HepG2 (cell line): ENCODE measurements around the gene UBAC2. TPM values are rescaled to one million over a fixed set of nuclear protein-coding genes. Genes with fewer than 3 reads are reported as not detected.
A peak's percentile ranks its signal among the peaks of the same experiment; 100 is the strongest.

Experiments
- ATAC-seq: fragments of 200-7000 bp; cut with Tn5 transposase; 3 replicates; pipeline ENCODE4 v1.9.1; 2020; ENCODE audit warnings: mild to moderate bottlenecking, moderate library complexity
- BruUV-seq: library from RNA; stranded (reverse); fragments of 400-500 nt; replicated peaks from 2 replicates; lab custom pipeline; 2021; lab: Mats Ljungman, UMichigan
- CTCF ChIA-PET: fragments of 300-600 bp; formaldehyde crosslinking; extraction: SDS; loops from one replicate; lab custom pipeline; 2021; ENCODE audit warnings: low total read pairs, inconsistent platforms, low intra/inter-chr PET ratio; lab: Yijun Ruan, JAX
- POLR2A ChIA-PET: fragments of 350-600 bp; sonication (Branson Sonifier 250); formaldehyde crosslinking; loops from one replicate; lab custom pipeline; 2020; ENCODE audit warnings: antibody characterized with exemption, inconsistent platforms; lab: Yijun Ruan, JAX
- DNase-seq: peaks from one replicate; pipeline ENCODE4 v3.0.0-alpha.2; 2015; ENCODE audit warnings: low spot score
- FAIRE-seq: peaks from 3 replicates; lab custom pipeline; 2011; peaks lifted over from hg19 to GRCh38; lab: Jason Lieb, UNC
- H2AFZ ChIP-seq: one replicate; pipeline ENCODE4 v1.6.1; 2011; ENCODE audit warnings: low read length, inconsistent platforms
- H3K27ac ChIP-seq: fragments of 300-600 bp; 3 replicates; pipeline ENCODE4 v1.8.0; 2011; ENCODE audit warnings: mixed run types, mild to moderate bottlenecking, mixed read lengths, low read length, inconsistent platforms; ENCODE audit not compliant: insufficient read depth; ENCODE audit errors: extremely low read length
- H3K27me3 ChIP-seq, 2 experiments: fragments of 200-600 bp in 1 of 2; 2 replicates in 1 of 2; 3 replicates in 1 of 2; pipeline versions ENCODE4 v1.6.0 to v1.8.0; 2011; ENCODE audit warnings: low read length in 2 of 2, mild to moderate bottlenecking in 2 of 2, moderate library complexity in 2 of 2, inconsistent platforms in 1 of 2; ENCODE audit not compliant: insufficient read depth in 2 of 2, control insufficient read depth in 1 of 2
- H3K36me3 ChIP-seq, 2 experiments: fragments of 200-600 bp in 1 of 2; replicated peaks in 1 of 2; 2 replicates in 1 of 2; 3 replicates in 1 of 2; pipeline versions ENCODE4 v1.5.1 to v1.8.0; 2011; ENCODE audit warnings: low read length in 2 of 2, inconsistent platforms in 1 of 2; ENCODE audit not compliant: insufficient read depth in 2 of 2, control insufficient read depth in 1 of 2
- H3K4me1 ChIP-seq: 2 replicates; pipeline ENCODE4 v1.5.1; 2012; ENCODE audit warnings: low read length, inconsistent platforms; ENCODE audit not compliant: insufficient read depth
- H3K4me2 ChIP-seq: 2 replicates; pipeline ENCODE4 v1.6.0; 2011; ENCODE audit warnings: low read depth, low read length, inconsistent platforms
- H3K4me3 ChIP-seq, 3 experiments: fragments of 200-600 bp in 1 of 3; sonication (generic), shearing (Covaris generic) in 1 of 3; replicated peaks in 1 of 3; 2 replicates each; pipeline ENCODE4 v1.5.1; 2011 to 2016; ENCODE audit warnings: low read length in 3 of 3, inconsistent platforms in 2 of 3, low read depth in 2 of 3, mild to moderate bottlenecking in 2 of 3, control low read depth in 1 of 3, mixed read lengths in 1 of 3; ENCODE audit not compliant: insufficient read depth in 1 of 3
- H3K79me2 ChIP-seq: one replicate; pipeline ENCODE4 v1.6.1; 2011; ENCODE audit warnings: low read length, inconsistent platforms; ENCODE audit not compliant: insufficient read depth
- H3K9ac ChIP-seq: 2 replicates; pipeline ENCODE4 v1.6.0; 2011; ENCODE audit warnings: mild to moderate bottlenecking, low read depth, low read length, inconsistent platforms; ENCODE audit not compliant: insufficient read depth
- H3K9me3 ChIP-seq: 2 replicates; pipeline ENCODE4 v1.5.1; 2012; ENCODE audit warnings: mild to moderate bottlenecking, low read length
- H4K20me1 ChIP-seq: 2 replicates; pipeline ENCODE4 v1.6.0; 2011; ENCODE audit warnings: inconsistent platforms, mild to moderate bottlenecking, low read length, moderate library complexity; ENCODE audit not compliant: insufficient read depth
- ATF5 ChIP-seq: sonication (generic); formaldehyde crosslinking; IDR thresholded peaks from 2 replicates; pipeline ENCODE4 v1.4.0; 2020; ENCODE audit warnings: mild to moderate bottlenecking, low read depth, missing genetic modification reagents
- KDM1A ChIP-seq: IDR thresholded peaks from 2 replicates; pipeline ENCODE4 v1.6.1; 2016; ENCODE audit warnings: missing compliant biosample characterization
- KDM5A ChIP-seq: fragments of 200-600 bp; sonication (generic); IDR thresholded peaks from 2 replicates; pipeline ENCODE4 v1.7.0; 2018; ENCODE audit warnings: antibody characterized with exemption, mild to moderate bottlenecking, low read length, borderline replicate concordance
- LBX2 ChIP-seq: sonication (generic); formaldehyde crosslinking; IDR thresholded peaks from 2 replicates; pipeline ENCODE4 v1.5.0; 2020; ENCODE audit warnings: missing genetic modification reagents, mild to moderate bottlenecking, borderline replicate concordance
- MAFK ChIP-seq, 2 experiments: IDR thresholded peaks in 1 of 2; conservative IDR thresholded peaks in 1 of 2; 2 replicates each; pipeline ENCODE4 v1.6.1; 2011; ENCODE audit warnings: improper control_type of control experiment in 2 of 2, low read length in 2 of 2
- MEIS2 ChIP-seq: sonication (generic); formaldehyde crosslinking; IDR thresholded peaks from 2 replicates; pipeline ENCODE4 v1.9.0; 2021; ENCODE audit warnings: mild to moderate bottlenecking, missing genetic modification reagents
- RARG ChIP-seq: sonication (generic); formaldehyde crosslinking; IDR thresholded peaks from 2 replicates; pipeline ENCODE4 v1.4.0; 2020; ENCODE audit warnings: low read depth, mild to moderate bottlenecking, missing genetic modification reagents
- SMAD1 ChIP-seq: sonication (generic); formaldehyde crosslinking; IDR thresholded peaks from 2 replicates; pipeline ENCODE4 v1.4.0; 2020; ENCODE audit warnings: missing genetic modification reagents, low read depth, mild to moderate bottlenecking, borderline replicate concordance
- SNAPC5 ChIP-seq: sonication (generic); formaldehyde crosslinking; IDR thresholded peaks from 2 replicates; pipeline ENCODE4 v1.8.1; 2023; ENCODE audit warnings: mild to moderate bottlenecking, missing genetic modification reagents, borderline replicate concordance
- TBL1XR1 ChIP-seq: fragments of 150-350 bp; IDR thresholded peaks from 2 replicates; pipeline ENCODE4 v1.6.1; 2014; ENCODE audit warnings: borderline replicate concordance, low read length; ENCODE audit not compliant: partially characterized antibody
- TEAD2 ChIP-seq: sonication (generic); formaldehyde crosslinking; IDR thresholded peaks from 2 replicates; pipeline ENCODE4 v1.9.0; 2021; ENCODE audit warnings: missing genetic modification reagents
- ZFAT ChIP-seq: sonication (generic); formaldehyde crosslinking; conservative IDR thresholded peaks from 2 replicates; pipeline ENCODE4 v1.8.1; 2023; ENCODE audit warnings: missing genetic modification reagents, inconsistent platforms
- ZFP37 ChIP-seq: sonication (generic); formaldehyde crosslinking; IDR thresholded peaks from 2 replicates; pipeline ENCODE4 v1.4.0; 2020; ENCODE audit warnings: missing genetic modification reagents, borderline replicate concordance
- ZNF562 ChIP-seq: sonication (generic); formaldehyde crosslinking; IDR thresholded peaks from 2 replicates; pipeline ENCODE4 v1.8.0; 2022; ENCODE audit warnings: missing genetic modification reagents, borderline replicate concordance
- ZNF781 ChIP-seq: sonication (generic); formaldehyde crosslinking; IDR thresholded peaks from 2 replicates; pipeline ENCODE4 v1.5.1; 2020; ENCODE audit warnings: borderline replicate concordance, mild to moderate bottlenecking, missing genetic modification reagents; ENCODE audit errors: not compliant biosample characterization
- ZNF850 ChIP-seq: sonication (generic); formaldehyde crosslinking; conservative IDR thresholded peaks from 2 replicates; pipeline ENCODE4 v1.9.0; 2021; ENCODE audit warnings: mild to moderate bottlenecking, missing genetic modification reagents
- ZNF883 ChIP-seq: sonication (generic); formaldehyde crosslinking; IDR thresholded peaks from 2 replicates; pipeline ENCODE4 v1.5.1; 2020; ENCODE audit warnings: mild to moderate bottlenecking, missing genetic modification reagents; ENCODE audit errors: not compliant biosample characterization
- WGBS: methylation state at CpG from one replicate; pipeline ENCODE4 v1.1.6; 2017; ENCODE audit warnings: low lambda C conversion rate; 5-methylcytosine and 5-hydroxymethylcytosine counted together
- in situ Hi-C: cut with HindIII; loops from 2 replicates; pipeline ENCODE4 v1.10.0; 2017; ENCODE audit warnings: low pct_unique_long_range_greater_than_20kb; ENCODE audit not compliant: extremely low pct_ligation_motif_present
- intact Hi-C: fragments of 100-400 bp; cut with micrococcal nuclease; formaldehyde crosslinking; loops from one replicate; pipeline ENCODE4 v1.10.0; 2022; ENCODE audit not compliant: unreplicated experiment
- polyA plus RNA-seq, 8 experiments: library from polyadenylated mRNA; depleted of rRNA in 3 of 8; stranded (reverse) in 7 of 8; unstranded in 1 of 8; fragments of >200 nt; fragmentation: Illumina TruSeq in 4 of 8; extraction: Trizol in 4 of 8; gene quantifications; 2 replicates each; pipeline versions ENCODE4 v1.2.1 to v1.2.3, GENCODE V29; 2011 to 2016; ENCODE audit warnings: low read depth in 4 of 8, missing spikeins in 1 of 8, mixed read lengths in 1 of 8; ENCODE audit not compliant: insufficient read depth in 1 of 8
- total RNA-seq, 5 experiments: library from RNA; depleted of rRNA; stranded (reverse); fragments of >200 nt; fragmentation: Illumina TruSeq; extraction: Trizol; gene quantifications; 2 replicates each; pipeline ENCODE4 v1.2.3, GENCODE V29; 2016; ENCODE audit warnings: low read depth in 1 of 5

UBAC2 gene
- total and polyA plus RNA-seq, 2 of the 13 experiments (the other 11 are each of a cell fraction or from before 2014, with no cell fraction given): 61.3 to 80.8 TPM

- Histone ChIP-seq H3K27ac (no peak overlapping the region), H4K20me1 (no peaks in the 10 kb centered on the region), H3K36me3 (peaks cover 3 to 9% of the 10 kb centered on the region in 2 experiments; a peak in 3 of 5 replicates), H3K4me2 (no peak overlapping the region), H3K4me3 (no peak overlapping the region), H2AFZ (no peak overlapping the region), H3K79me2 (no peaks in the 10 kb centered on the region), H3K4me1 (no peaks in the 10 kb centered on the region), H3K9me3 (no peaks in the 10 kb centered on the region), H3K9ac (no peak overlapping the region), H3K27me3 (no peaks in the 10 kb centered on the region)
- FAIRE-seq (no peak), DNase-seq (no peak), ATAC-seq (no peak)
- ChIA-PET CTCF (no interaction called here), POLR2A (no interaction called here)
- in situ Hi-C loops (no loop called here), intact Hi-C loops (no loop called here)
- WGBS: 98% methylated on average over 2 of the region's 2 CpGs
- BruUV-seq: no TSS peak
- TF ChIP-seq SNAPC5 (CRISPR knock-in tag) (no peak), MAFK (conservative IDR thresholded peaks at IDR 0.05 in 1 of 2, IDR thresholded peaks at IDR 0.05 in 1 of 2; ENCODE audit: low read length in 2 of 2) (peak; percentile 4 to 15; a peak in 1 of 4 replicates), KDM1A (no peak), ZFP37 (no peak), ZNF562 (no peak)
Measured at GRCh38 chr13:99298056-99298455, 97.4 kb downstream of the UBAC2 start.

GRCh38 chr13:99299256-99299919 lies 98.7 kb downstream of the UBAC2 start:
- ATAC-seq (no peak), FAIRE-seq (no peak), DNase-seq (no peak)
- Histone ChIP-seq H3K27ac (no peak overlapping the region), H4K20me1 (no peaks in the 10 kb centered on the region), H2AFZ (no peak overlapping the region), H3K9me3 (no peaks in the 10 kb centered on the region), H3K4me1 (no peaks in the 10 kb centered on the region), H3K36me3 (peaks cover 5 to 11% of the 10 kb centered on the region in 2 experiments; a peak in 4 of 5 replicates), H3K4me3 (no peak overlapping the region), H3K9ac (no peak overlapping the region), H3K79me2 (no peaks in the 10 kb centered on the region), H3K27me3 (no peaks in the 10 kb centered on the region), H3K4me2 (no peak overlapping the region)
- intact Hi-C loops: no loop called here
- in situ Hi-C loops: no loop called here
- CTCF ChIA-PET: no interaction called here
- 98% methylated on average over 4 of the region's 4 CpGs for WGBS
- no TSS peak for BruUV-seq
- POLR2A ChIA-PET: no interaction called here
- TF ChIP-seq ZNF883 (CRISPR knock-in tag) (no peak), ZFAT (no peak), LBX2 (CRISPR knock-in tag) (no peak), ZNF850 (no peak), RARG (no peak), KDM5A (no peak), TEAD2 (CRISPR knock-in tag) (no peak), SMAD1 (no peak), ATF5 (CRISPR knock-in tag) (no peak), TBL1XR1 (no peak), MEIS2 (CRISPR knock-in tag) (no peak), ZNF781 (CRISPR knock-in tag) (no peak)
